Upper lobe of left lung (tissue), 4 donors: Measurements from ENCODE around the gene FAM168B.

Experiments used
- POLR2AphosphoS5 ChIP-seq, 2 donors: sonication (generic); formaldehyde crosslinking; IDR thresholded peaks; one replicate each; pipeline ENCODE4 v1.5.1; 2017; ENCODE audit warnings: antibody characterized with exemption in 2 of 2
- TF ChIP-seq, protein P1 (sequence below), 6 experiments: fragments of 450-650 bp in 4 of 6; fragments of 200-600 bp in 2 of 6; sonication (generic) in 2 of 6; IDR thresholded peaks; one replicate each; pipeline ENCODE4 v1.5.1; 2016 to 2019; ENCODE audit warnings: antibody characterized with exemption in 6 of 6

DNA sequence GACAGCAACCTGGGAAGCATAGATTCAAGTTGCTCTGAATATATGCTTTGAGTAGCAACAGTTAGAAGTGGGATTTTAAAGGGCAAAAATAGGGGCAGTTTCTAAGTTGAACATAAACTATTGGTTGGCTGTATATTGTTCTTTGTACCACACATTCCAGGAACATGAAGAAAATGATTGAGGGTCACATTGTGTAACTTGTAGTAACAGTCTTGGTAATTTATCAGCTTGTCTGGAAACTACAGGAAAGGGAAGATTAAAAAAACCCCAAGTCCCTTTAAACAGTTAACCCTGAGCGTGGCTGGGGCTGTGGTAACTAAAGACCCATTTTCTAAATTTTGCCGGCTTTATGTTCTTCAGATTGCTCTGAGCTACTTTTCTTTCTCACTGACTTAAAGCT lies 19.3 kb upstream of the FAM168B start:
- TF ChIP-seq, protein P1, sequence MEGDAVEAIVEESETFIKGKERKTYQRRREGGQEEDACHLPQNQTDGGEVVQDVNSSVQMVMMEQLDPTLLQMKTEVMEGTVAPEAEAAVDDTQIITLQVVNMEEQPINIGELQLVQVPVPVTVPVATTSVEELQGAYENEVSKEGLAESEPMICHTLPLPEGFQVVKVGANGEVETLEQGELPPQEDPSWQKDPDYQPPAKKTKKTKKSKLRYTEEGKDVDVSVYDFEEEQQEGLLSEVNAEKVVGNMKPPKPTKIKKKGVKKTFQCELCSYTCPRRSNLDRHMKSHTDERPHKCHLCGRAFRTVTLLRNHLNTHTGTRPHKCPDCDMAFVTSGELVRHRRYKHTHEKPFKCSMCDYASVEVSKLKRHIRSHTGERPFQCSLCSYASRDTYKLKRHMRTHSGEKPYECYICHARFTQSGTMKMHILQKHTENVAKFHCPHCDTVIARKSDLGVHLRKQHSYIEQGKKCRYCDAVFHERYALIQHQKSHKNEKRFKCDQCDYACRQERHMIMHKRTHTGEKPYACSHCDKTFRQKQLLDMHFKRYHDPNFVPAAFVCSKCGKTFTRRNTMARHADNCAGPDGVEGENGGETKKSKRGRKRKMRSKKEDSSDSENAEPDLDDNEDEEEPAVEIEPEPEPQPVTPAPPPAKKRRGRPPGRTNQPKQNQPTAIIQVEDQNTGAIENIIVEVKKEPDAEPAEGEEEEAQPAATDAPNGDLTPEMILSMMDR (IDR thresholded peaks at IDR 0.05) = no peak
- no peak for TF ChIP-seq POLR2AphosphoS5 (IDR thresholded peaks at IDR 0.05)
